Activated T-cell treated with anti-CD3 and anti-CD28 coated beads, Interleukin-2, amount 50 U/mL, for 4 hours (primary cell): ENCODE results near the gene MAD1L1. TPM values are rescaled to one million over a fixed set of nuclear protein-coding genes. Genes with fewer than 3 reads are reported as not detected.

Source experiments
- ATAC-seq, 2 donors: fragments of 200-7000 bp; cut with Tn5 transposase; one replicate each; pipeline ENCODE4 v1.10.0; 2021
- DNase-seq: peaks from one replicate; pipeline ENCODE4 v3.0.0-alpha.2; 2020
- H3K27me3 Mint-ChIP-seq: one replicate; pipeline ENCODE4 v1.8.0; 2021; ENCODE audit warnings: low read depth, mixed read lengths
- H3K36me3 Mint-ChIP-seq: one replicate; pipeline ENCODE4 v1.8.0; 2022; ENCODE audit warnings: mixed read lengths; ENCODE audit not compliant: insufficient read depth
- H3K4me1 Mint-ChIP-seq: one replicate; pipeline ENCODE4 v1.8.0; 2021; ENCODE audit warnings: low read depth, mixed read lengths
- H3K4me3 Mint-ChIP-seq: one replicate; pipeline ENCODE4 v1.8.0; 2021; ENCODE audit warnings: mild to moderate bottlenecking, moderate library complexity, mixed read lengths
- H3K9me3 Mint-ChIP-seq: one replicate; pipeline ENCODE4 v1.8.0; 2021; ENCODE audit warnings: mixed read lengths
- total RNA-seq, 3 donors: library from RNA; stranded (reverse); gene quantifications; one replicate each; pipeline ENCODE4 v1.2.1, GENCODE V29; 2021

The MAD1L1 gene
- total RNA-seq, 3 donors from 2014 or later = 55.8 to 59.4 (median 57.9) TPM

GRCh38 chr7:2182461-2182860 is 50.3 kb downstream of the MAD1L1 start:
- H3K4me1 Mint-ChIP-seq = peaks cover 2% of the 10 kb centered on the region
- H3K36me3 Mint-ChIP-seq = peaks cover 19% of the 10 kb centered on the region
- H3K27me3 Mint-ChIP-seq = no peaks in the 10 kb centered on the region
- ATAC-seq (no peak), DNase-seq (no peak)
- no peak overlapping the region for H3K4me3 Mint-ChIP-seq
- no peaks in the 10 kb centered on the region for H3K9me3 Mint-ChIP-seq

- H3K4me3 Mint-ChIP-seq = no peak overlapping the region
- H3K36me3 Mint-ChIP-seq = peaks cover 20% of the 10 kb centered on the region
- H3K27me3 Mint-ChIP-seq = no peaks in the 10 kb centered on the region
- ATAC-seq (no peak), DNase-seq (no peak)
- no peaks in the 10 kb centered on the region for H3K9me3 Mint-ChIP-seq
- peaks cover 2% of the 10 kb centered on the region for H3K4me1 Mint-ChIP-seq
These were observed 51.5 kb downstream of the MAD1L1 start for GRCh38 chr7:2181077-2181854.

GRCh38 chr7:2180081-2180480 is 52.7 kb downstream of the MAD1L1 start:
- ATAC-seq (no peak), DNase-seq (no peak)
- peaks cover 2% of the 10 kb centered on the region for H3K4me1 Mint-ChIP-seq
- no peaks in the 10 kb centered on the region for H3K9me3 Mint-ChIP-seq
- H3K4me3 Mint-ChIP-seq = no peak overlapping the region
- no peaks in the 10 kb centered on the region for H3K27me3 Mint-ChIP-seq
- H3K36me3 Mint-ChIP-seq = peaks cover 16% of the 10 kb centered on the region

GRCh38 chr7:2175514-2175913 is 57.2 kb downstream of the MAD1L1 start:
- DNase-seq = no peak
- ATAC-seq = no peak
- no peaks in the 10 kb centered on the region for H3K9me3 Mint-ChIP-seq
- H3K27me3 Mint-ChIP-seq = no peaks in the 10 kb centered on the region
- no peak overlapping the region for H3K4me3 Mint-ChIP-seq
- peaks cover 23% of the 10 kb centered on the region for H3K36me3 Mint-ChIP-seq
- no peaks in the 10 kb centered on the region for H3K4me1 Mint-ChIP-seq

GRCh38 chr7:2175091-2175490 is 57.7 kb downstream of the MAD1L1 start:
- peaks cover 27% of the 10 kb centered on the region for H3K36me3 Mint-ChIP-seq
- H3K4me3 Mint-ChIP-seq = no peak overlapping the region
- no peaks in the 10 kb centered on the region for H3K27me3 Mint-ChIP-seq
- H3K4me1 Mint-ChIP-seq = no peaks in the 10 kb centered on the region
- DNase-seq (no peak), ATAC-seq (no peak)
- no peaks in the 10 kb centered on the region for H3K9me3 Mint-ChIP-seq

- no peaks in the 10 kb centered on the region for H3K4me1 Mint-ChIP-seq
- H3K27me3 Mint-ChIP-seq = no peaks in the 10 kb centered on the region
- ATAC-seq = no peak
- DNase-seq = no peak
- H3K36me3 Mint-ChIP-seq = peaks cover 32% of the 10 kb centered on the region
- no peak overlapping the region for H3K4me3 Mint-ChIP-seq
- no peaks in the 10 kb centered on the region for H3K9me3 Mint-ChIP-seq
These were observed 59.4 kb downstream of the MAD1L1 start for GRCh38 chr7:2173189-2173827.

GRCh38 chr7:2172311-2173188 is 60.2 kb downstream of the MAD1L1 start:
- Mint-ChIP-seq H3K4me3 (no peak overlapping the region), H3K4me1 (no peaks in the 10 kb centered on the region), H3K36me3 (peaks cover 32% of the 10 kb centered on the region), H3K9me3 (no peaks in the 10 kb centered on the region), H3K27me3 (no peaks in the 10 kb centered on the region)
- DNase-seq (no peak), ATAC-seq (no peak)

- H3K27me3 Mint-ChIP-seq = no peaks in the 10 kb centered on the region
- no peaks in the 10 kb centered on the region for H3K4me1 Mint-ChIP-seq
- DNase-seq (no peak), ATAC-seq (no peak)
- no peaks in the 10 kb centered on the region for H3K9me3 Mint-ChIP-seq
- H3K36me3 Mint-ChIP-seq = peaks cover 31% of the 10 kb centered on the region
- no peak overlapping the region for H3K4me3 Mint-ChIP-seq
These were observed 60.9 kb downstream of the MAD1L1 start for GRCh38 chr7:2171855-2172254.

- H3K9me3 Mint-ChIP-seq = no peaks in the 10 kb centered on the region
- no peaks in the 10 kb centered on the region for H3K4me1 Mint-ChIP-seq
- no peak overlapping the region for H3K4me3 Mint-ChIP-seq
- no peaks in the 10 kb centered on the region for H3K27me3 Mint-ChIP-seq
- DNase-seq (no peak), ATAC-seq (no peak)
- peaks cover 31% of the 10 kb centered on the region for H3K36me3 Mint-ChIP-seq
These were observed 61.9 kb downstream of the MAD1L1 start for GRCh38 chr7:2170576-2171521.

- Mint-ChIP-seq H3K27me3 (no peaks in the 10 kb centered on the region), H3K36me3 (peaks cover 29% of the 10 kb centered on the region), H3K4me1 (no peaks in the 10 kb centered on the region), H3K4me3 (no peak overlapping the region), H3K9me3 (no peaks in the 10 kb centered on the region)
- DNase-seq = no peak
- no peak for ATAC-seq
These were observed 62.7 kb downstream of the MAD1L1 start for GRCh38 chr7:2169923-2170575.

GRCh38 chr7:2168615-2169311 is 64.0 kb downstream of the MAD1L1 start:
- H3K4me3 Mint-ChIP-seq = no peak overlapping the region
- no peaks in the 10 kb centered on the region for H3K4me1 Mint-ChIP-seq
- no peaks in the 10 kb centered on the region for H3K27me3 Mint-ChIP-seq
- ATAC-seq (no peak), DNase-seq (no peak)
- H3K9me3 Mint-ChIP-seq = no peaks in the 10 kb centered on the region
- H3K36me3 Mint-ChIP-seq = peaks cover 20% of the 10 kb centered on the region

- Mint-ChIP-seq H3K9me3 (no peaks in the 10 kb centered on the region), H3K27me3 (no peaks in the 10 kb centered on the region), H3K4me3 (no peak overlapping the region), H3K36me3 (peaks cover 15% of the 10 kb centered on the region), H3K4me1 (no peaks in the 10 kb centered on the region)
- DNase-seq (no peak), ATAC-seq (no peak)
These were observed 66.0 kb downstream of the MAD1L1 start for GRCh38 chr7:2166625-2167280.
